Measurements from ENCODE around the gene LMF1. TPM values are rescaled to one million over a fixed set of nuclear protein-coding genes. Genes with fewer than 3 reads are reported as not detected.
"Not testable (repeated sequence)": the region's sequence is repeated elsewhere in the genome, so short reads cannot be mapped to it uniquely, and the experiment has no call there.

The LMF1 gene
- total RNA-seq, 1 donor from 2014 or later = 8.9 TPM

DNA sequence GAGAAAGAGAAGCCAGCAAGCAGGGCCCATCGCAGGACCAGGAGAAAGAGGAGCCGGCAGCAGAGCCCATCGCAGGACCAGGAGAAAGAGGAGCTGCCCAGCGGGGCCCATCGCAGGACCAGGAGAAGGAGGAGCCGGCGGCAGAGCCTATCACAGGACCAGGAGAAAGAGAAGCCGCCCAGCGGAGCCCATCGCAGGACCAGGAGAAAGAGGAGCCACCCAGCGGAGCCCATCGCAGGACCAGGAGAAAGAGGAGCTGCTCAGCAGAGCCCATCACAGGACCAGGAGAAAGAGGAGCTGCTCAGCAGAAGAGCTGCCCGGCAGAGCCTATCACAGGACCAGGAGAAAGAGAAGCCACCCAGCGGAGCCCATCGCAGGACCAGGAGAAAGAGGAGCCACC, 88.1 kb downstream of the LMF1 start:
- DNase-seq (ENCODE audit: low read depth in 2 of 2) = not testable (repeated sequence)

- no peak for DNase-seq (ENCODE audit: low read depth in 2 of 2)
These were observed 88.5 kb downstream of the LMF1 start for GRCh38 chr16:882256-882655.

DNA sequence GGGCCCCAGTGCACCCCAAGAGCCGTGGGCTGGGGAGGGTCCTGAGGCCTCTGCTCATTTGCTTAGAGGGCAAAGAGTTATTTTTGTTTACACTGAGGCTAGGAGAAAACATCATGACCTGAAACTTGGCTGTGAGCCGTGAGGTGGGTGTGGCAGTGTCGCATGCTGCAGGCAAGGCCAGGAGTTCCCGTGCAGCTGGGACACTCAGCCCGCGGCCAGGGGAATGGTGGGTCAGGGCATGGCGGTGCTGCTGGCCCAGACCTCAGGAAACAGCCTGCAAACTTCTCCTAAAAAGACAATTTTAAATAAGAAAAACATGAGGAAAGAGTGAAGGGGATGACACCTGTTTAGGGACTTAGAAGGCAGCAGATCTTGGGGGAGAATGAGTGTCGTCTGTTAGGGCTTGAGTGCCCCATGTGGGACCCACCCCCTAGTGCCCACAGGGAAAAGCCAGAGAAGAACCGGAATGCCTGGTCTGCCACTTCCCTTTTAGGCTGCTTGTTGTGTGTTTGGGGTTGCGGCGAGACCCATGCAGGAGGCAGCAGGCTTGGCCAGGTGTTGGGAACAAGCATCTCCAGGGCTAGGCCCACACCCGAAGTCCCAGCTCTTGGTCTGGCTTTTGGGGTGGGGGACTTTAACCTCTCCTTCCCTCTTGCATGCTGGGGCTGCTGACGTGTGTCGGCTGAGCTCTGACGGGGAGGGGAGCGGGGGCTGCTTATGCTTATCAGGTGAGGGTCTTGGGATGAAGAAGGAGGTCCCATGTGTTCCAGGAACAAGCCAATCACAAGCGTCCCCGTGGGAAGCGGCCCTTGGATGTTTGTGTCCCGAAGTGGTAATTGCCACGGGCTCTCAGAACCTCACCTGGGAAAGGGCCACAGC, 89.3 kb downstream of the LMF1 start:
- no peak for DNase-seq (ENCODE audit: low read depth in 2 of 2)

DNA sequence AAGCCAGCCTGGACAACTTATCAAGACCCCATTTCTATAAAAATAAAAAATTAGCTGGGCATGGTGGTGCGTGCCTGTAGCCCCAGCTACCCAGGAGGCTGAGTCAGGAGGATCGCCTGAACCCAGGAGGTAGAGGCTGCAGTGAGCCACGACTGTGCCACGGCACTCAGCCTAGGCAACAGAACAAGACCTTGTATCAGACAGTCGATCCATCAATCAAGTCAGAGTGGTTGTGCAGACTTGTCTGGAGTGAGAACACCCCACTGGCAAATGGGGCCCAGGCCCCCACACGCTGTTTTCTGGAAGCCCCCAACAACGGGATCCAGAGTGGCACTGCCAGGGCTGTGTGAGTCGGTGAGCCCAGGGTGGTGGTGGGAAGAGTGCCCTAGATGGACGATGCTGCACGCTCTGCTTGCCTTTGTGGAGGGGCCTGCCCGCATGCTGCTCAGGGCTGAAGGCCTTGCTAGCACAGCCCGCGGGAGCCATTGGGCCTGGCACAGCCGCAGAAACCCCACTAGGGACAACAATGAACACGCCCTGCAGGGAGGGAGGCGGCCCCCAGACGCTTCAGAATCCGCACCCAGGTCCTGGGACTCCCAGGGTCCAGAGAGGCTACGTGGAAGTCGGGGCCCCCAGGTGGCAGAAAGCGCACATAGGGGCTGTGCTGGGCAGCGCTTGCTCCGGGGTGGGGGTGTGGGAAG, 90.2 kb downstream of the LMF1 start:
- DNase-seq (ENCODE audit: low read depth in 2 of 2) = no peak

DNA sequence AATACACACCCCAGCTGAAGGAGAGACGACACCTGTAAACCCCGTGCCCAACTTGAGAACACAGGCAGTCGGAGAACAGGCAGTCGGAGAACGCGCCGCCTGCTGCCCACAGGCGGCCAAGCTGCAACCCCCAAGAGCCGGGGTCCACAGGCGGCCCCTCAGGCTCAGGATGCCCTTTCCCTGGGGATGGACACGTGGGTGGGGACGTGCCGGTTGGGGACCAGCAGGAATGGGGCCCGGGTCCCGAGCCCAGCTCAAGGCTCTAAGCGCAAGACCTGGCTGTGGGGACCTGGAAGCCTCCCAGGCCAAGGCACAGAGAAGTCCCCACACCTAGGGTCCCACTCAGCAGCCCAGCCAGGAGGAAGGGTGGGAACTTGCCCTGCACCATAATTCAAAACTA, 90.8 kb downstream of the LMF1 start:
- DNase-seq (ENCODE audit: low read depth in 2 of 2) = no peak

DNA sequence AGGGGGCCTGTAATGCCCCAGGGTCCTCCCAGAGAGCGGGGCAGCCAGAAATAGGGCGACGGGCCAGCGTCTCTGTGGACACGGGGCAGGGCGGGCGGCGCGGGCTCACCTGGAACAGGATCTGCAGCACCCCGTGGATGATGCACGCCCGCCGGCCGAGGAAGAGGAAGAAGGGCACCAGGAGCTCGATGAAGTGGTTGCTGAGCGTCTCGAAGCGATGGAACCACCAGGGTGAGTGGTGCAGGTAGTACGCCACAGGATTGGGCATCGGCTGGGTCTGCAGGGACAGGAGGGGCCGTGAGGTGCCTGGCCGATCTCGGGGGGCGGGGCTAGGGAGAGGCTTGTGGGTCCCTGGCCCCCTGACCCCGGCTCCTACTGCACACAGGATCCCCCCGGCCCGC, 91.3 kb downstream of the LMF1 start:
- DNase-seq (ENCODE audit: low read depth in 2 of 2) = no peak

DNA sequence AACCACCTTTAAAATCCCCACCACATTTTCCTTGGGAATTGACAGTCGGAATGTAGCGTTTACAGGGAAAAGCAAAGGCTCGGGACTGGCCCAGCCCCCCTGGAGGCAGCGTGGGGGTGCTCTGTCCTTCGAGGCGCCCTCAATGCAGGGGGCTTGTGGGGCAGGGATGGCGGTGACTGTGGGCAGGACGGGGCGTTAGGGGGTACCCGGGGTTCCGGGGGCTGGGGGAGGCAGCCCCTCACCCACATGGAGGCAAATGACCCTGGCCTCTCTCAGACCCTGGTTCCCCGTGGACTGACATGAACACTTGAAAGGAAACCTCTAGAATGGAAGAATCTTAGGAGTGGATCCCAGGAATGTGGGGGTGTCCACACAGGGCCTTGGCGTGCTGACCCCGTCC, 91.9 kb downstream of the LMF1 start:
- DNase-seq (ENCODE audit: low read depth in 2 of 2) = no peak

DNA sequence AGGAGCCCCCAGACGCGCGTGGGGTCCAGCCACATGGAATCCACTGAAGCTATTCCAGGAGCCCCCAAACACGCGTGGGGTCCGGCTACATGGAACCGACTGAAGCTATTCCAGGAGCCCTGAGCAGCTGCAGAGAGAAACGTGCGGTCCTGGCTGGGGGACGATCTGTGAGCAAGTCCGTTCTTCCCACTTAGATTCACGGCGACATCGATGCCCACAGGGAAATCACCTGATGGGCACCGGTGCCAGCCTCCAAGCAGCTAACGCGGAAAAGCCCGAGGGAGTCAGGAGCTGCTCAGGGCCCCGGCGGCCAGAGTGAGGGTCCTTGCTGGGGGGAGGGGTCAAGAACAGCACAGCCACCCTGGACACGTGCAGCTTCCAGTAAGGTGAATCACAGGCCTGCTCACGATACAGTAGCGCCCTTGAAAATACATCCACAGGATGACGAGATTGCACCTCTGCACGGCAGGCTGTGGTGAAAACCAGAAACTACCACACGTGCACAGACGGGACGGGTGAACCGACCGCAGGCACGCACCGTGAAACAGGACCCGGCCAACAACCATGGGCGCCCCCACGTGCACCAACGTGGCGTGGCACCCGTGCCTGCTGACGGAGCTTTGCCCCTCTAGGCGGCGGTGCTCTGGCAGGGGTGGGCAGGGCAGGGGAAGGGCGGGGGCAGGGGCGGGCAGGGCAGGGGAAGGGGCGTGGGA, 92.6 kb downstream of the LMF1 start:
- no peak for DNase-seq (ENCODE audit: low read depth in 2 of 2)

DNA sequence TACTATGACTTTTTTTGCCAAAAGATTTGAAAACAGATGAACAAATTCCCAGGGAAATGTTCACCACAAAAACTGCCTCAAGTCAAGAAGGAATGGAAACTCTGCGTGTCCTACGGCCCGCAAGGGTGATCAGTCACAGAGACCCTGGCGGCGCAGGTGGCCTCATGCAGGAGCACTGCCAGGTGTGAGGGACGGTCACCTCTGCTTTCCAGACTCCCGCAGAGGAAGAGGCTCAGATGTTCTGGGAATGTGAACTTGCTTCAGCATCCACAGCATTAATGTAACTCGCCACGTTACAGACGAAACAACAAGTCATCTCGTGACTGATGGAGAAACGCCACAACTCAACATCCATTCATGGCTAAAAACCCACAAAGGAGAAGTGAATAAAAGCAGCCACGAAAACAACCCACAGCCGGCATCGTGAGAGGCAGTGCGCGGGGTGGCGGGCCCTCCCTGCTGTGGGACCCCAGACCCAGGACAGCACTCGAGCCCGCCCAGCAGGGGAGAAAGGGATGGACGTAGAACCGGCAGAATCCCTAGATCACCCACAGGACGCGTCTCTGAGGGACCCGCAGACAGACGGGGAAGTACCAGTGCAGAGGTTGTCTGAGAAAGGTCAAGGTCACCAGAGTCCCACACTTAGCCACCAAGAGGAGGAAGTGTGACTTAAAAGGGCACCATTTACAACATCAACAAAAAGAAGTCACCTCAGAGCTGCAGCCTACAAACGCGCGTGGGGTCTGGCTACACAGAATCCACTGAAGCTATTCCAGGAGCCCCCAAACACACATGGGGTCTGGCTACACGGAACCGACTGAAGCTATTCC, 93.3 kb downstream of the LMF1 start:
- DNase-seq (ENCODE audit: low read depth in 2 of 2) = no peak

DNA sequence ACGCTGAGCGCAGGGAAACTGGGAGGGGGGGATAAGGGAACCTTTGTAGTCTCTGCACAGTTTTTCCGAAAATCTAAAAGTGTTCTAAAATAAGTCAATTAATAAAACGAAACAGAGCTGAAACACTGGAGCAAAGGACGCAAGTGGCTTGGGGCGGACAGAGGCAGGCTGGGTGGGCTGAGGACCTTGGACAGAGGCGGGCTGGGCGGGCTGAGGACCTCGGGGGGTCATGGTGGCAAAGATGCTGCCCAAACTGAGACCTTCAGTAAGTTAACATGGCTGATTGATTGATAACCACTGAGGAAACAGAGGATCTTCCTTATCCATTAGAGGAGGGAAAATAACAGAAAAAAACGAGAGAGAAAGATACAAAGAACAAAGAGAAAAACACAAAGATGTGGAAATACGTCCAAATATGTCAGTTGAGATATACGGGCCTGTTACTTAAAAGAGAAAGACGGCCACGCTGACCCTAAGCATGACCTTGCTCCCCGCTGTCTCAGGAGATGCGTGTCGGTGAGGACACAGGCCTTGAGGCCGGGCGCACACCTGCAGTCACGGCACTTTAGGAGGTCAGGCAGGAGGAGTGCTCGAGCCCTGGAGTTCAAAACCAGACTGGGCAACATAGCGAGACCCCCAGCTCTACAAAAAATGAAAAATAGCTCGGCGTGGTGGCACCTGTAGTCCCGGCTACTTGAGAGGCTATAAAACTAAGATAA, 94.1 kb downstream of the LMF1 start:
- no peak for DNase-seq (ENCODE audit: low read depth in 2 of 2)

GRCh38 chr16:876041-876335, 94.8 kb downstream of the LMF1 start:
- DNase-seq (ENCODE audit: low read depth in 2 of 2) = no peak

DNA sequence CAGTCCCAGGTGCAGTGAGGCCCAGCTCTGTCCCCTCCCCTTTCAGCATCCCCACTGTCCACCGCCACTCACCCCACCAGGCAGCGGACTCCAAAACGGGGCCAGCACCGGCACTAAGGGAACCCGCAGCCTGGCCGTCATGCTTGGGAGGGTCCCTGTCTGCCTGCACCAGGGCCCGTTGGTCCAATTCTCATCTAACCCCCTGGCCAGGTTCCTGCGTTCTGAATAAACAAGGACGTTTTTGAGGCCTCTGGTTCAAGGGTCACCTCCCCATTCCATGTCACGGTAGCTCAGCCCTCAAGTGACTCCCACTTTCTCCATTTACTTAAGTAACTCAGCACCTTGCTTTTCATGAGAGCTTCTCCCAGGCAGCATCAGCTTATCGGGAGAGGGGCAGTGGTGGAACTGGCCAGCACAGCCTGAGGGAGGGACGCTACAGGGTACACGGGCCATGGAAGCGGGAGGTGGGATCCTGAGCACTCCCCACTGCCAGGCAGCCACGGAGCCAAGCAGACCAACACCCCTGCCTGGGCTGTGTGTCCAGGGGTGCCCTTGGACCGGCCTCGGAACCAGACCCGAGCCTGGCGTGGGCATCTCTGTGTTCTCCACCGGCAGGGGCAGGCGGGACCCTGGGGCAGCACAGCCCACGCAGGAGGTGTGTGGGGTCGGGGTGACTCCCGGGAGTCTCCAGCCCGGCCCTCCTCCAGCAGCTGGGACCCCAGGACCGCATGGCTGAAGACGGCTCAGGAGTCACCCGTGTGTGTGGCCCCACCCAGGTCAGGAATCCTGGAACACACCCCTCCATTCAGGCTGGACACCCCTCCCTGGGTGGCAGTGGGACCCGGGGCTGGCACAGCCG, 95.4 kb downstream of the LMF1 start:
- no peak for DNase-seq (ENCODE audit: low read depth in 2 of 2)

- DNase-seq (ENCODE audit: low read depth in 2 of 2) = no peak
These were observed 96.2 kb downstream of the LMF1 start for GRCh38 chr16:874366-875181.

- no peak for DNase-seq (ENCODE audit: low read depth in 2 of 2)
These were observed 96.9 kb downstream of the LMF1 start for GRCh38 chr16:873889-874288.

DNA sequence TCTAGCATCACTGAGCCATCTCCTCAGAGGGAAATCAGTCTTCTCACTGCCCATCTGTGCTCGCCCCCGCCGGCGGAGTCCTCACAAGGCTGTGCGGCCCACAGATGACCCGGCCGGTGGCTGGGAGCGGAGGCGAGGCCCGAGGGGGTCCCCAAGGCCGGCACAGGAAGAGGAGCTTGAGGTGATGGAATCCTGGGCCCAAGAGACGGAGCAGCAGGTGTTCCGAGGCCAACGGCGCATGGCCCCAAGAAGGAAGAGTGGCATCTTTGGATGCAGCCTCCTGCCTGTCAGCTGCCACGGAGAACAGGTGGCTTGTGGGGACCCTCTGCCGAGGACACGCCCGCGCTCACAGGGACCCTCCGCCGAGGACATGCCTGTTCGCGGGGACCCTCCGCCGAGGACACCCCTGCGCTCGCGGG, 97.5 kb downstream of the LMF1 start:
- no peak for DNase-seq (ENCODE audit: low read depth in 2 of 2)

DNA sequence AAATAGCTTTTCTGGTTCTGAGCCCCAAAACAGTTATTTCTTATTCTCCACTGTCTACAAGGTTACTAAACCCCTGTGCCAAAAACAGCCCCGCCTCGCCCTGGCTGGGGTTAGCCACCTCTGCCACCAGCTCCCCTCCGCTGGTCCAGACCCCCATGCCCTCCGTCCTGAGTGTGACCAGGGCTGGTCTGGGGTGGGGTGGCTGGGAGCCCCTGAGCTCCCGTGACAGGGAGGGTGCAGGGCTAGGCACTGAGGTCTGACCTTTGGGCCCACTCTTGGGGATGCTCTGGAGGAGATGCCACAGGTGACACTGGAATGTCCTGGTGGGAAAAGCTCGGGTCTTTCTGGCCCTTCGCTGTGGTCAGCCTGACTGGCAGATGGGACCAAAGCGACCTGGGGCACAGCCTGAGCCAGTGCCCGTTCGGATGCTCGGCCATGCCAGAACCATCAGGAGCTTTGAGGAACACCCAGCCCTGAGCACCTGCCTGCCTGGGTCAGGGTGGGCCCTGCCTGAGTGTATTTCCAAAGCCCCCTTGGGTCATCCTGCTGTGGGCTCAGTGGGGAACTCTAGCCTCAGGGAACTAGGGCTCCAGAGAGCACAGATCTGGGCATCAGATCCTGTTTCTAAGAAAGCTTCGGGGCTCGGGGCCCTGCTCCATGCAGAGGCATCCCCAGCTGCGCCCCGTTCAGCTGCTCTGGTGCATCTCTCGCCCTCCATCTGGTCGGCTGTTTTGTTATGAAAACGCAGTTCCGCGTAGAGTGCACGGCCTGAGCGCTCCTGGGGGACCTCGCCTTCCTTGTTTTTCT, 98.1 kb downstream of the LMF1 start:
- DNase-seq (ENCODE audit: low read depth in 2 of 2) = no peak

GRCh38 chr16:871562-872345, 99.0 kb downstream of the LMF1 start:
- no peak for DNase-seq (ENCODE audit: low read depth in 2 of 2)
